GM12873 (cell line): ENCODE measurements around the gene UBE2F.

ENCODE experiments used
- CTCF ChIP-seq: IDR thresholded peaks from 2 replicates; pipeline ENCODE4 v1.5.1; 2012; ENCODE audit warnings: low read depth, mild to moderate bottlenecking, moderate library complexity, low read length, control low read depth; ENCODE audit not compliant: insufficient read depth; ENCODE audit errors: missing control alignments

Gene UBE2F

GRCh38 chr2:238087211-238087610 lies 120.4 kb downstream of the UBE2F start:
- TF ChIP-seq CTCF = no peak

GRCh38 chr2:238090887-238091286 lies 124.1 kb downstream of the UBE2F start:
- TF ChIP-seq CTCF = no peak

- no peak for TF ChIP-seq CTCF
Observed at GRCh38 chr2:238091436-238092060, 124.7 kb downstream of the UBE2F start.
